Measurements from ENCODE around the gene DNAH8.
"Not testable (repeated sequence)": the region's sequence is repeated elsewhere in the genome, so short reads cannot be mapped to it uniquely, and the experiment has no call there.

The DNAH8 gene, protein sequence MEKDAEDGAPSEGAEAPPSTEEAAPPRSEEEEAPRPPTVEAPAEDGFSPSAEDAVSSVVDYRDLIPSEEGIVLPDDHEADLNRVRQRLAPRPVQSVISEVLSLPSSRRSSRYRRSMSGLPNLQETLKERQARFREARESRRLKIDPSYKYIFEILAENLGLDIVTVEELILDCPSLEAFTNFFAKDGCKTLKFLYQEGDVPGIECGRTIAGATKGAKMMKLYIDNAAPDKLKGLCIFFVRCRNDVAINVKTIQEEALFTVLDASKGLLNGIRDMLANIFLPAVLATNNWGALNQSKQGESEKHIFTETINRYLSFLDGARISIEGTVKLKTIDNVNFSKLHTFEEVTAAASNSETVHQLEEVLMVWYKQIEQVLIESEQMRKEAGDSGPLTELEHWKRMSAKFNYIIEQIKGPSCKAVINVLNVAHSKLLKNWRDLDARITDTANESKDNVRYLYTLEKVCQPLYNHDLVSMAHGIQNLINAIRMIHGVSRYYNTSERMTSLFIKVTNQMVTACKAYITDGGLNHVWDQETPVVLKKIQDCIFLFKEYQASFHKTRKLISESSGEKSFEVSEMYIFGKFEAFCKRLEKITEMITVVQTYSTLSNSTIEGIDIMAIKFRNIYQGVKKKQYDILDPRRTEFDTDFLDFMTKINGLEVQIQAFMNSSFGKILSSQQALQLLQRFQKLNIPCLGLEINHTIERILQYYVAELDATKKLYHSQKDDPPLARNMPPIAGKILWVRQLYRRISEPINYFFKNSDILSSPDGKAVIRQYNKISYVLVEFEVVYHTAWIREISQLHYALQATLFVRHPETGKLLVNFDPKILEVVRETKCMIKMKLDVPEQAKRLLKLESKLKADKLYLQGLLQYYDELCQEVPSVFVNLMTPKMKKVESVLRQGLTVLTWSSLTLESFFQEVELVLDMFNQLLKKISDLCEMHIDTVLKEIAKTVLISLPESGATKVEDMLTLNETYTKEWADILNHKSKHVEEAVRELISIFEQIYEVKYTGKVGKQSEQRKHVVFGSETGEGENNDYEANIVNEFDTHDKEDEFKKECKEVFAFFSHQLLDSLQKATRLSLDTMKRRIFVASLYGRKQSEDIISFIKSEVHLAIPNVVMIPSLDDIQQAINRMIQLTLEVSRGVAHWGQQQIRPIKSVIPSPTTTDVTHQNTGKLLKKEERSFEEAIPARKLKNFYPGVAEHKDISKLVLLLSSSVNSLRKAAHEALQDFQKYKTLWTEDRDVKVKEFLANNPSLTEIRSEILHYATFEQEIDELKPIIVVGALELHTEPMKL (N-terminal part only)

DNA sequence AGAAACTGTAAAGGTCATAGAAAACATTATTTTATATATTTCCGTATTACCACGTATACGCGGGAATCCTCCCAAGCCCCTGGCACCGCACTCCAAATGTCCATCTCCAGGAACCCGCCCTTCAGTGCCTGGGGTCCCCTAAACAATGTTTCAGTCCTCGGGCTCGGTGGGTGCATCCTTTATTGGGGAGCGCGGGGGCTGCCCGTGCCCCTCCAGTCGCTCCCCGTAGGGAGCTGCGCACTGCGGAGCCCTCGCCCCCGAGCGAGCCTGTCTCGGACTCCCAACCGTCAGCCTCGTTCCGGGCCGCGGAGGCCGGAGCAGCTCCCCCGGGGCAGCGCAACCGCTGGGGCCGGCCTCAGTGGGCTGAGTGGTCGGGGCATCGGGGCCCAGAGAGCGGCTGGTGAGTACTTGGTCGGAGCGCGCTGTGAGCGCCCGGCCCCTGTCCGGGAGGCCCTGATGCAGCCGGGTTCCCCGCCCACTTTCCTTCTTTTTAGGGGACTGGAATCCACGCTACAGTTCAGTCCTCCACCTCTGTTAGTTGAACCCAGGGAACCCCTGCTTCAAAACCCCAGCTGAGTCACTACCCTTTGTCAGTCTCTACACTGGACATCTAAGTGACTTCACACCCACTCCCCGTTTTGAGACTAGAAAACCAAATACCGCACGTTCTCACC is at the start of gene DNAH8:
Gene DNAH8, plus strand, starts transcription at position 296 of the 674 bp plus-strand sequence. CDS start 7,499 bp downstream, outside the sequence.
- DNase-seq, result peak; percentile 11

DNA sequence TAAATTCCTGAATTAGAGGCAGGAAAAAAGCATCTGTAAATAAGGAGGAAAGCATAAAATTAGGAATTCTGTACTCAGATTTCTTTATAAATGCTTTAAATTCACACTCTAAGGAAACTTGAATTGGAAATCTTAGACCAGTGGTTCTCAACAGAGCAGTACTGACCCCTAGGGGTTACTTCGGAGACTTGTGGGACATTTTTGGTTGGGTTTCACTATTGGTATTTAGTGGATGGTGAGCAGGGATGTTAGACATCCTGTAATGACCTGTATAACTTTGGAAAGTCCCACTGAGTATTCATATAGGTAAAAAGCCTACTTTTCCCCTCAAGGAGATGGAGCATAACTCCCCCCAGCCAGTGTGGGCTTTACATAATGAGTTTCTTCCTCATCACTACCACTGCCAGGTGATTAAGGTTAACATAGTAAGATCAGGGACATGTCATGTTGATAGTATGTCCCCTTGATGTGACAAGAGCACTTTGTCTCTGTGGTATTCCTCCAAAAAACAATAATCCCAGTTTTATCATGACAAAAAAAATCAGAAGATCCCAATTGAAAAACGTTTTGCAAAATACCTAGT is 43.1 kb upstream of the DNAH8 start:
- DNase-seq, result peak; percentile 51

DNA sequence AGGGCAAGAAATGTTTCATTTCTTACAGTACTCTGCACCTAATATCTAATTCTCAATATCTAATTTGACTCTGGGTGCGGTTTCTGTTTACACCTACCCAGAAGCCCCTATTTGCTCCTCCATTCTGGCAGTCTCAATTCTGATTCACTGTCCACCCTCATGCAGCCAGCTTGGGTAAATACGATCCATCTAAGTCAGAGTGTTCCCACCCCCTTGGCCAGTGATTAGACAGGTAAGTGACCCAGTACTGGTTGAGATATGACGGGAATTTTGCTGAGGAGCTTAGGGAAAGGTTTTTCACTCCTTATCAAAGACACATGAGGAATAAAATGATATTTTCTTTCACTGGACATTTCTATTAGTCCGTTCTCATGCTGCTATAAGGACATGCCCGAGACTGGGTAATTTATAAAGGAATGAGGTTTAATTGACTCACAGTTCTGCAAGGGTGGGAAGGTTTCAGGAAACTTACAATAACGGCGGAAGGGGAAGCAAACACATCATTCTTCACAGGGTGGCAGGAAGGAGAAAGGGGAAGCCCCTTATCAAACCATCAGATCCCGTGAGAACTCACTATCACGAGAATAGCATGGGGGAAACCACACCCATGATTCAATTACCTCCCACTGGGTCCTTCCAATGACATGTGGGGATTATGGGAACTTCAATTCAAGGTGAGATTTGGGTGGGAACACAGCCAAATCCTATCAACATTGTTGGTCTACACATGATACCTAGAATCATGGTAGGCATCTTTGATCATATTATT is 41.5 kb upstream of the DNAH8 start:
- DNase-seq, result peak; percentile 11

DNA sequence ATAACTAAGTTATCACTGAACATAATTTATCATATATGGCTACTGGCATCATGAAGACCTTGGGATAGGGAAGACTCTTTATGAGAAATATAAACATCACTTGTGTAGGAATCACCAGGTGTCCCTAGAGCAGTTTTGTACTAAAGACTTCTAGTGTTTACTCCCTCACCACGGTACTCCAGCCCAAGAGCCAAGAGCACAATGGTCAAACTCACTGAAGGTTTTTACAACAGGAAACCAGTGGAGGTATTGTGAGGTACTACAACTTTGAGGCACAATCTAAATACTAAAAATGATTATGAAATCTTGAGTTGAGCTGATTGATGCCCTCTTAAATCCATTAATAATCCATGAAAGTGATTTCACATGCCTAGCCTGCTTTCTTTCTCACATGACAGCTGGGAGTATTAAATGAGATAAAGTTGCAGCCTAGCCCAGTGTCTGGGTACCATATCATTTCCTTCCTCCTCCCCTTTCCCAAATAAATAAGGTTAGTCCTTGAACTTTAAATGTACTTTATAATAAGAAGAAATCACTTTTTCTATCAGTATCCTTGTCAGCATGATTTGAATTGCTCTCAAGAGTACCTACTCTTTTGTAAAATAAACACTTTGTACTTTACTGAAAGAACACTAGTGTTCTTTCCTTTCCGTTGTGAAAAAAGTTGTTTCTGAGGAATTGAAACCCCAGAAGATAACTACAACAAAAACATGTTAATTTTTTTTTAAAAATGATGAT is 38.7 kb upstream of the DNAH8 start:
- no peak for DNase-seq

DNA sequence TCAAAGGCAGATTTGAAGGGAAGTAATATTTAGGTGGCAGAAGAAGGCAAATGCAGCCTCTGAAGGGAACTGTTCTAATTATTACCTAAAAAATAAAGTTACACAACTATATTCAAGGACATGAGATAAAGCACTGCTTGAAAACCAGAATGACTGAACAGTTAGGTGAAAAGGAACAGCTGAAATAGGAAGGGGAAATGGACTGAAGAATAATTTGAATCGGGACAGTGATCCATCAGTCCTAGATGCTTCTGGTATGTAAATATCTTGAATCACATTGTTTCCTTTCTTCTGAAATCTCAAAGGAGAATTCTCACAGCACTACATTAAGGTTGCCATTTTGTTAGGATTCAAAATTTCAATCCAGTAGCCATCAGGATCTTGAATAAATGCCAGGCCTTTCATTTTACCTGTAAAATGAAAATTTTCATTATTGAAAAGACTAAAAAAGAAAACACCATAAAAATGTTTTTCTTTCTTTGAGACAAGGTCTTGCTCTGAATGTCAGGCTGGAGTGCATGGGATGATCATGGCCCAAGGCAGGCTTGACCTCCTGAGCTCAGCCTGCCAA is 38.1 kb upstream of the DNAH8 start:
- no peak for DNase-seq

DNA sequence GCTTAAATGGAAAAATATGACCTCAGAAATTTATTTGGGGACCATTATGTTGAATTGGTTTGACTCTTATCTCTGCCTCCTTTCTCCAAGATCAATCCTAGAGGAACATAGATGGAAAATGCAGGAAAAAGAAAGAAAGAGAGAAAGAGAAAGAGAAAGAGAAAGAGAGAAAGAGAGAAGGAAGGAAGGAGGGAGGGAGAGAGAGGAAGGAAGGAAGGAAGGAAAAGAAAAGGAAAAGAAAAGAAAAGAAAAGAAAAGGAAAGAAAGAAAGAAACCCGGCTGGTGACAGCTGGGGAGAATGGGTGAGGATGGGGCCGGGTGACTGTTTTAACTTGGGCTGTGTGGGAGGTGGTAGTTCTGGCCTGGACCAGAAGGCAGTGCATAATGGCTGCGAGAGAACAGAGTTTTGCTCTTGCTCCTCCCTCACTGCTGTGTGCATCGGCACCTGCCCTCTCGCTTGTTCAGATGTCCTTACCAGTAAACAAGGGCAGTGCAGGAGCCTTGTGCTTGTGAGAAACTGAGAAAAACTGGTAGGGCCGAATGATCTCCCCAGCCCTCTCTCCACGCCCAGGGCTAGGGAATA is 36.8 kb upstream of the DNAH8 start:
- DNase-seq, result no peak

DNA sequence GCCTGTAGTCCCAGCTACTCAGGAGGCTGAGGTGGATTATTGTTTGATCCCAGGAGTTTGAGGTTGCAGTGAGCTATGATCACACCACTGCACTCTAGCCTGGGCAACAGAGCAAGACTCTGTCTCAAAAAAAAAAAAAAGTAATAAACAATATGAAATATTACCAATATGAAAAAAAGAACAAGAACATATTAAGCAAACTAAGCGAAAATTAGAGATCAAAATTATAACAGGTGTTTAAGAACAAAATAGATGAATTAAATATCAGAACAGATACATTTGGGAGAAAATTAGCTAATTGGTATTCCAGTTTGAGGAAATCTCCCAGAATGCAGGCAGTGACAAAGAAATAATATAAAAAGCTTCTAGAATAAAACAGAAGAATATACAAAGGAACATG is 35.4 kb upstream of the DNAH8 start:
- DNase-seq, result no peak

DNA sequence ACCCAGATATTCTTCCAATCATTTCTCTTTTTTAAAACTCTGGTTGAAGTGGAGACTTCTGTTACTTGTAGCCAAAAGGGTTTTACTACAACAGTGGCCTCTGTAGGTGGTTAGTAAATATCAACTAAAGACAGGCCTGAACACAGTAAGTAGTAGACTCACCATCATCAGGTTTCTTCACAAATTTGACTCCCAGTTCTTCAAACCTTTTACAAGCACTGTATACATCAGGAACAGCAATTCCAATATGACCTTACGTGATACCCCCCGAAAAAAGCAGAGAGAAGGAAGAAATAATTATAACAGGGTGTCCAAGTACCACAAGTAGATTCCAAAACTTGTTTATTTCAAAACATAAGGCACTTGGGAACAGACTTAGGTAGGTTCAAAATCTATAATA is 33.3 kb upstream of the DNAH8 start:
- no peak for DNase-seq

DNA sequence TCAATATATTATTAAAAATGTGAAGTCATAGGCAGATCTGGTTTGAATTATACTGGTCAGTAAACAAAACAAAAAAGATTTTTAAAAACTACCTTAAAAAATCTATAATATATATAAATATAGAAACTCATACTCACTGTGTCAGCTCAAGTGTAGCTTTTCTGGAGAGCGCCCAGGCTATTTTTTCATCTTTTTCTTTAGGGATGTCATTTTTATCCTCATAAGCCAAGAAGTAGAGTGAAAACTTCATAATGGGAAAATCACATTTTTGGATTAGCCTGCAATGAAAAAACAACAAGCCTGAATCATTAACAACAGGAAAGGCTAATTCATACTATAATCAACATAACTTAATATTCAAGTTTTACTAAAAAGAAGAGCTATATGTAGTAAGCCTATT is 30.9 kb upstream of the DNAH8 start:
- no peak for DNase-seq

DNA sequence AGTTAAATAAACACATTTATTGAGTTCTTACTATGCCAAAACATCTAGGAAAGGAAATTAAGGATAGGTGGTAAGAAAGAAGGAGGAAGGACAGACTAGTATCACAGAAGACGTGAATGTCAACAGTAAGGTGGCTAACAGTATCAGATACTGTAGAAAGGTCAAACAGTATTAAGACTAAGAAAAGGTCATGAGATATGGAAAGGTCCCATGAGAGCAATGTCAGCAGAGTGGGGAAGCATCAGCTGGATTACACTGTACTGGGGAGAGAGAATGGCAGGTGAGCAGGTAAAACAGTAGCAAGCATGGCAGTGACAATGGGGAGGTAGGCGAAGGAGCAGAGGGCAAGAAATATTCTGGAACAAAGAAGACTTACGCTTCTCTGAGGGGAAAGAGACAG is 30.2 kb upstream of the DNAH8 start:
- no peak for DNase-seq

DNA sequence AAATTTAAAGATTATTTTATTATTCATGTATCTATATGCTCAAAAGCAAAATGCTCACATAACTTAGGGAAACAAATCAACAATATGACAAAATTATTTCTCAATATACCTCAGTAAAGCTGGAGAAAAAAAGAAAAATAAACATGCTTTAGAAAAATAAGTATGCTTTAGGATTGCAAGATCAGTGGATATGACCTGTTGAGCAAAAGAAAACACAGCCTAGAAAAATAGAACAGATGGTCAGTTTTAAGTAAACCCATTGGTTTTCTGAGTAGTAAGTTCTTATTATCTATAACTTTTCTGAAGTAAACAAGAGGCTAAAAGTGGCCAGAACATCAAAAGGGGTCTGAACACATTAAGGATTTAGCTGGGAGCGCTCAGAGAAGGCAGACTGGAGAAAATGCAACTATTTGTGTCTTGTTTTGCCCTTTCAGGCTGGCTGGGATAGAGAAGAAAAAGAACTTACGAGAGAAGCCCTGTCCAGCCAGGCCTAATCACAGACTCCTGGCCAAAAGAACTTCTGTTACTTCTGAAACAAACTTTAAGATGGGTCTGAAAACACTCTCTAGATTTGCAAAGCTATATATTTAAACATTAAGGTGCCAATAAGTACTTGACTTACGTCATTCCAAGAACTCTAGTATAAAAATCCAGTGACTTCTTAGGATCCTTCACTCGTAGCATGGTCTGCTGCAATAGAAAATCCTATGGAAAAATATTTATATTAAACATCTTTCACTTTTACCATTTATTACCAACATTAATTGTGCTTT is 28.7 kb upstream of the DNAH8 start:
- DNase-seq, result no peak

DNA sequence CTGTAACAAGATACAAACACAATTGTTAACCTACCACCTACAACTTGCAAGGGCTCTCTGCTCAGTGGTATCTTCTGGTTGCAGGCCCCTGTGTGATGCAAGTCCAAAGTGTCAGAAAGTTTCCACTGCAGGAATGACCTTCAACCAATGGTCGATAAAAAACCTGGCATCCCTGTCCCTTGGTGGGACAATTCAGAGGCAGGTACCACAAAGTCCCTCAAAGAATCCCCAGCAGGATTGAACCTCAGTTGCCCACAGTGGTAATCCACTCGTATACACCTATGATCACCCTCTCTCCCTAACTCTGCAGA is 28.1 kb upstream of the DNAH8 start:
- no peak for DNase-seq

DNA sequence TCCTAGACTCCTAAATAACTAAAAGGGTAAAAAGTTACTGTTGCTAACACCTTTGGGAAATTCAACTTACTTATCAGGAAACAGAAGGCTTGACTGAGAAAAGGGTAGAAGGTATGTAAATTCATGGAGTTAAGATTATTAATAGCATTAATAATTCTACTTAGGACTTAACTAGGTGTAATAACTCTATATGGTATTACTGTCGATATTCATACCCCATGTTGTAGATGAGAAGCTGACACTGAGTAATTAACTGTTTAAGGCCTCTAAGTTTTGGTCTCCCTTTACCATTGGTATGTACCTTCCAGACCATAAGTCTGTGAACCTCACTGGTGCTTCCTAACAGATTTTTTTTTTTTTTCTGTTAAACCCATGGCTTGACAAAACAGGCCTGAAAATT is 27.6 kb upstream of the DNAH8 start:
- DNase-seq, result no peak

DNA sequence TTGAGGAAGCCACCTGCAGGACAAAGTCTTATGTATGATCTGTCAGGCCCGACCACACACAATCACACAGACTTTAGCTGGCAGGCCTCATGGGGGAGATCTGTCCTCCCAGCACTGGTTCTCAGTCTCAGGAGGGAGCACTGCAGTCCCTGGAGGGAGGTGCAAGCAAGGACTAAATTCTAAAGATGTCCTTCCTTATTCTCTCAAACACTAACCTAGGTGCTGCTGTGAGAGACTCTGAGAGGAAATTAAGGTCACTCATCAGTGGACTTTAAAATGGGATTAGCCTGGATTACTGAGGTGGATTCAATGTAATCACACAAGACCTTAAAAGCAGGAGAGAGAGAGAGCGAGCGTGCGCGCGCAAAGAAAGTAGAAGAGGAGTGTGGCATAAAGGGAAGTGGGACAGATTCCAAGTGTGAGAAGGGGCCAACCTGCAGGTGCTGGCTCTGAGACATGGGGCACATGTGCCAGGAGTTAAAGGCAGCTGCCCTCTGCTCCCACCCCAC is 26.5 kb upstream of the DNAH8 start:
- no peak for DNase-seq

DNA sequence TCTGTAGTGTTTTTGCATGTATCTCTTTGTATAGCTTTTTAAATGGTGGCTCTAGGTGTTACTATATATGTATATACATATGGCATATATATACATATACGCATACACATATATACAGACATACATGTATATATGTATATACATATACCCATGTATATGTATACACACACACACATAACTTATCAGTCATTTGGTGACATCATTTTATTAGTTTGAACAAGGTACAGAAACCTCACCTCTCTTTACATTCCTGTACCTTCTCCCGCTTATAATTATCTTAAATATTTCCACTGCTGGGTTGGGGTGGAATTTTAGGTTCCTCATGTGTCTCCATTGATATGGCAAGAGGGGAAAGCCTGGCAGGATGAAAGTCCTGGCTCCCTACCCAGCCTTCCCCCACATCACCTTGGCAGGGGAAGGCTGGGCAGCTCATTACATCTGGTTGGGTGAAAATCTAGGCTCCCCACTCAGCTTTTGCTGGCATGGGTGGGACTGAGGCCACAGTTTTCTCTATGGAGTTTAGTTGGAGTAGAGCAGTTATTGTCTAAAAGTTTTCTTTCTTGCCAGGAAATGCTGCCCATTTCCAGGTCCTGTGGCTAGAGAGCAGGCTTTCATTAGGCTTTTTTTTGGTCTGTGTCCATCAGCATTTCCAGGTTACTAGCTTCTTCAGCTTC is 19.7 kb upstream of the DNAH8 start:
- DNase-seq, result no peak

DNA sequence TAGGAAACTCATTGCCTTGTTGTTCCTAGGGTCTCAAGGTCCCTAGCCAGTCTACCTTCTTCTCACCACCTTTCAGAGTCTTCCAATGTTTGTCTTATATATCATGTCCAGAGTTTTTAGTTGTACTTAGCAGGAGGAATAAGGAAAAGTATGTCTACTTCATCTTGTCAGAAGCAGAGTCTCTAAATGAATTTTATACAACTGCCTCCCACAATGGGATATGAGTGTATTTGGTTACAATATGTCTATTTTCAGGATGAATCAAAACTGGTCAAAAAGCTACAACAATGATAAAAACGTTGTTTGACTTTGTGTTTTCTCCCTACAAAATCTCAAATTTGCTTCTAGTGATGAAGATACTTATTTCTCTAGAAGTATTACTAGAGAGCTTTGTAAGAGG is 19.2 kb upstream of the DNAH8 start:
- DNase-seq, result no peak

DNA sequence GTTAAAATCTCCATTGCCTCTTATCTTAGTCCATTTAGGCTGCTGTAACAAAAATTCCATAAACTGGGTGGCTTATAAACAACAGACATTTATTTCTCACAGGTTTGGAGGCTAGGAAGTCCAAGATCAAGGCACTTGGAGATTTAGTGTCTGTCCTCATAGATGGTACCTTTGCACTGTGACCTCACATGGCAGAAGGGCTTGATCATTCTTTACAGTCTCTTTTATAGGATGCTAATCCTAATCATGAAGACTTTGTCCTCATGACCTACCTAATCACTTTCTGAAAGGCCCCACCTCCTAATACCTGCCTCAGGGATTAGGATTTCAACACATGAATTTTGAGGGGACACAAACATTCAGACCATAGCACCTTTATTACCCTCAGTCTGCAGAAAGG is 18.8 kb upstream of the DNAH8 start:
- DNase-seq, result no peak

DNA sequence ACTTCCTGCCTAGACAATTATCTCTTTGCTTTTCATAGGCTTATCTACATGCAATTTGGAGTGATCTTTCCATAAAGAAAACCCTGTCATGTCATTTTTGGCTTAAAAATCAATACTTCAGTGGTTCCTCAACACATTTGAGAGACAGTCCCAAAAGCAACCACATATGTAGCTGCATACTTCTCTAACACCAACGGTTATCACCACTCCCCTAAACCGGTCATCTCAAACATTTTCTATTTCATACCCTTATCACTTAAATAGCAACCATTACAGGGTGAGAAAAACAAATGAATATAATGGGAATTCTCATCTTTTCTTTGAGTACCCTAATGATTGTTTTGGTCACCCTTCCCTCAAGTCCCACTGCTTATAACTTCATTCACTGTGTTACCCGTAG is 17.3 kb upstream of the DNAH8 start:
- DNase-seq, result no peak

DNA sequence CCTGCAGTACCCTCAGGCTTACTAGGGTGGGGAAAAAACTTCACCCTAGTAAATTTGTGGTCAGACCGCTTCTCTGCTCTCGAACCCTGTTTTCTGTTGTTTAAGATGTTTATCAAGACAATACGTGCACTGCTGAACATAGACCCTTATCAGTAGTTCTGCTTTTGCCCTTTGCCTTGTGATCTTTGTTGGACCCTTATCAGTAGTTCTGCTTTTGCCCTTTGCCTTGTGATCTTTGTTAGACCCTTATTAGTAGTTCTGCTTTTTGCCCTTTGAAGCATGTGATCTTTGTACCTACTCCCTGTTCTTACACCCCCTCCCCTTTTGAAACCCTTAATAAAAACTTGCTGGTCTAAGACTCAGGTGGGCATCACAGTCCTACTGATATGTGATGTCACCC is 15.4 kb upstream of the DNAH8 start:
- not testable (repeated sequence) for DNase-seq
